Peyer's patch (tissue), 4 donors: ENCODE data around the gene FZD8. TPM values are rescaled to one million over a fixed set of nuclear protein-coding genes. Genes with fewer than 3 reads are reported as not detected.

ENCODE experiments used
- DNase-seq, 3 donors: peaks; one replicate each; pipeline ENCODE4 v3.0.0-alpha.2; 2017 to 2019
- H3K27ac ChIP-seq, 4 donors: fragments of 200-600 bp; sonication (generic); one replicate each; pipeline ENCODE4 v1.5.1; 2016 to 2019
- H3K27me3 ChIP-seq, 2 donors: fragments of 200-600 bp; sonication (generic); one replicate each; pipeline ENCODE4 v1.5.1; 2019
- H3K36me3 ChIP-seq, 3 donors: fragments of 200-600 bp; sonication (generic); one replicate each; pipeline ENCODE4 v1.5.1; 2016 to 2019
- H3K4me1 ChIP-seq, 4 donors: fragments of 200-600 bp; sonication (generic); one replicate each; pipeline ENCODE4 v1.5.1; 2016 to 2019
- H3K4me3 ChIP-seq, 4 donors: fragments of 200-600 bp; sonication (generic); 1 replicate in 3 of 4; 2 replicates in 1 of 4; pipeline ENCODE4 v1.5.1; 2016 to 2019; ENCODE audit warnings: mild to moderate bottlenecking in 1 of 4
- H3K9me3 ChIP-seq, 4 donors: fragments of 200-600 bp; sonication (generic); one replicate each; pipeline ENCODE4 v1.5.1; 2016 to 2019; ENCODE audit warnings: mild to moderate bottlenecking in 1 of 4
- CTCF ChIP-seq, 6 experiments: fragments of 450-650 bp in 4 of 6; fragments of 200-600 bp in 2 of 6; sonication (generic) in 1 of 6; IDR thresholded peaks; one replicate each; pipeline ENCODE4 v1.5.1; 2017 to 2019; ENCODE audit warnings: antibody characterized with exemption in 6 of 6, mild to moderate bottlenecking in 3 of 6, moderate library complexity in 1 of 6
- POLR2A ChIP-seq, 2 donors: fragments of 450-650 bp; IDR thresholded peaks; one replicate each; pipeline ENCODE4 v1.5.1; 2017; ENCODE audit warnings: antibody characterized with exemption in 2 of 2, mild to moderate bottlenecking in 2 of 2, moderate library complexity in 2 of 2
- total RNA-seq, 4 donors: library from RNA; depleted of rRNA; stranded (reverse); fragments of >200 nt; gene quantifications; one replicate each; pipeline ENCODE4 v1.1.0, GENCODE V29; 2016

Gene FZD8
- total RNA-seq, 4 donors from 2014 or later = 0.70 to 2.2 (median 1.2) TPM

GRCh38 chr10:35631404-35631803 is 10.7 kb downstream of the FZD8 start:
- no peak for TF ChIP-seq POLR2A (IDR thresholded peaks at IDR 0.05)
- no peak for TF ChIP-seq CTCF (IDR thresholded peaks at IDR 0.05)

GRCh38 chr10:35626971-35627507 is 15.1 kb downstream of the FZD8 start:
- no peaks in the 10 kb centered on the region for H3K27me3 ChIP-seq
- DNase-seq = no peak
- H3K4me3 ChIP-seq = no peak overlapping the region
- H3K9me3 ChIP-seq = no peaks in the 10 kb centered on the region
- H3K27ac ChIP-seq = no peak overlapping the region
- TF ChIP-seq CTCF (IDR thresholded peaks at IDR 0.05) (no peak), POLR2A (IDR thresholded peaks at IDR 0.05) (no peak)
- no peaks in the 10 kb centered on the region for H3K4me1 ChIP-seq
- H3K36me3 ChIP-seq = no peaks in the 10 kb centered on the region

More at GRCh38 chr10:35631404-35631803, 10.7 kb downstream of the FZD8 start:
- no peak overlapping the region for H3K27ac ChIP-seq
- H3K36me3 ChIP-seq = no peaks in the 10 kb centered on the region
- no peaks in the 10 kb centered on the region for H3K9me3 ChIP-seq
- no peaks in the 10 kb centered on the region for H3K4me1 ChIP-seq
- no peaks in the 10 kb centered on the region for H3K27me3 ChIP-seq
- no peak overlapping the region for H3K4me3 ChIP-seq
- no peak for DNase-seq

GRCh38 chr10:35614312-35614711 is 27.8 kb downstream of the FZD8 start:
- Histone ChIP-seq H3K27me3 (no peaks in the 10 kb centered on the region), H3K4me1 (no peaks in the 10 kb centered on the region), H3K27ac (no peak overlapping the region), H3K9me3 (no peaks in the 10 kb centered on the region), H3K36me3 (no peaks in the 10 kb centered on the region), H3K4me3 (no peak overlapping the region)
- no peak for DNase-seq
- TF ChIP-seq POLR2A (IDR thresholded peaks at IDR 0.05) = no peak

- no peak overlapping the region for H3K27ac ChIP-seq
- no peak for TF ChIP-seq POLR2A (IDR thresholded peaks at IDR 0.05)
- TF ChIP-seq CTCF (IDR thresholded peaks at IDR 0.05) = no peak
- H3K27me3 ChIP-seq = no peaks in the 10 kb centered on the region
- H3K4me3 ChIP-seq = no peak overlapping the region
- no peaks in the 10 kb centered on the region for H3K4me1 ChIP-seq
- no peak for DNase-seq
- H3K9me3 ChIP-seq = no peaks in the 10 kb centered on the region
- no peaks in the 10 kb centered on the region for H3K36me3 ChIP-seq
Measured at GRCh38 chr10:35613597-35614226, 28.4 kb downstream of the FZD8 start.

GRCh38 chr10:35613107-35613440 is 29.0 kb downstream of the FZD8 start:
- no peaks in the 10 kb centered on the region for H3K36me3 ChIP-seq
- no peak overlapping the region for H3K4me3 ChIP-seq
- peaks cover 0 to 5% of the 10 kb centered on the region in 2 donors for H3K27me3 ChIP-seq
- peaks cover 0 to 4% (median 0%) of the 10 kb centered on the region in 4 donors for H3K4me1 ChIP-seq
- DNase-seq = no peak
- H3K27ac ChIP-seq = no peak overlapping the region
- H3K9me3 ChIP-seq = no peaks in the 10 kb centered on the region
- TF ChIP-seq CTCF (IDR thresholded peaks at IDR 0.05) = no peak
- TF ChIP-seq POLR2A (IDR thresholded peaks at IDR 0.05) = no peak

GRCh38 chr10:35612385-35613106 is 29.6 kb downstream of the FZD8 start:
- H3K4me1 ChIP-seq = peaks cover 0 to 9% (median 0%) of the 10 kb centered on the region in 4 donors
- peaks cover 0 to 10% of the 10 kb centered on the region in 2 donors for H3K27me3 ChIP-seq
- H3K9me3 ChIP-seq = no peaks in the 10 kb centered on the region
- no peak for DNase-seq
- no peak overlapping the region for H3K27ac ChIP-seq
- no peaks in the 10 kb centered on the region for H3K36me3 ChIP-seq
- TF ChIP-seq CTCF (IDR thresholded peaks at IDR 0.05) (no peak), POLR2A (IDR thresholded peaks at IDR 0.05) (no peak)
- no peak overlapping the region for H3K4me3 ChIP-seq
